GM23338 (cell line): ENCODE data around the gene EIF3F. TPM values are rescaled to one million over a fixed set of nuclear protein-coding genes. Genes with fewer than 3 reads are reported as not detected.

Experiments used
- ATAC-seq: fragments of 200-7000 bp; cut with Tn5 transposase; 3 replicates; pipeline ENCODE4 v1.9.1; 2020
- DNase-seq: peaks from one replicate; pipeline ENCODE4 v3.0.0-alpha.2; 2015; ENCODE audit warnings: low spot score
- H2AFZ ChIP-seq: fragments of 200-600 bp; sonication (generic); 2 replicates; pipeline ENCODE4 v1.8.0; 2016; ENCODE audit warnings: antibody characterized with exemption, mild to moderate bottlenecking, moderate library complexity
- H3F3A ChIP-seq: fragments of 200-600 bp; sonication (generic); replicated peaks from 2 replicates; pipeline ENCODE4 v1.8.0; 2017; ENCODE audit warnings: antibody characterized with exemption, mixed run types, low read depth
- H3K27ac ChIP-seq: fragments of 200-600 bp; sonication (generic); 2 replicates; pipeline ENCODE4 v1.6.1; 2016; ENCODE audit warnings: low read depth
- H3K27me3 ChIP-seq: fragments of 200-600 bp; sonication (generic); 2 replicates; pipeline ENCODE4 v1.8.0; 2016; ENCODE audit warnings: mild to moderate bottlenecking, mixed run types, moderate library complexity; ENCODE audit not compliant: insufficient read depth
- H3K36me3 ChIP-seq: fragments of 200-600 bp; sonication (generic); 2 replicates; pipeline ENCODE4 v1.8.0; 2016; ENCODE audit warnings: mild to moderate bottlenecking; ENCODE audit not compliant: insufficient read depth
- H3K4me1 ChIP-seq: fragments of 200-600 bp; sonication (generic); 2 replicates; pipeline ENCODE4 v1.8.0; 2016; ENCODE audit warnings: mild to moderate bottlenecking, moderate library complexity; ENCODE audit not compliant: insufficient read depth
- H3K4me2 ChIP-seq: fragments of 200-600 bp; sonication (generic); 2 replicates; pipeline ENCODE4 v1.7.1; 2017; ENCODE audit warnings: mixed run types
- H3K4me3 ChIP-seq: fragments of 200-600 bp; sonication (generic); 2 replicates; pipeline ENCODE4 v1.6.1; 2016; ENCODE audit warnings: mixed run types
- H3K79me2 ChIP-seq: fragments of 200-600 bp; sonication (generic); replicated peaks from 2 replicates; pipeline ENCODE4 v1.8.0; 2017; ENCODE audit warnings: mild to moderate bottlenecking; ENCODE audit not compliant: insufficient read depth
- H3K9me2 ChIP-seq: fragments of 200-600 bp; sonication (generic); 2 replicates; pipeline ENCODE4 v1.8.0; 2017; ENCODE audit not compliant: insufficient read depth
- H4K20me1 ChIP-seq: fragments of 200-600 bp; sonication (generic); replicated peaks from 2 replicates; pipeline ENCODE4 v1.8.0; 2017; ENCODE audit warnings: mild to moderate bottlenecking; ENCODE audit not compliant: insufficient read depth
- H3K27ac Mint-ChIP-seq: 2 replicates; pipeline ENCODE4 v1.8.0; 2020; ENCODE audit warnings: inconsistent platforms, mild to moderate bottlenecking, moderate library complexity, mixed read lengths
- H3K27me3 Mint-ChIP-seq: 3 replicates; pipeline ENCODE4 v1.8.0; 2022; ENCODE audit warnings: low read depth, mild to moderate bottlenecking, moderate library complexity, mixed read lengths, inconsistent platforms; ENCODE audit not compliant: insufficient read depth, poor library complexity
- H3K36me3 Mint-ChIP-seq: 3 replicates; pipeline ENCODE4 v1.8.0; 2021; ENCODE audit warnings: low read depth, mild to moderate bottlenecking, inconsistent platforms, moderate library complexity, mixed read lengths
- H3K4me1 Mint-ChIP-seq: 3 replicates; pipeline ENCODE4 v1.8.0; 2020; ENCODE audit warnings: mild to moderate bottlenecking, inconsistent platforms, mixed read lengths
- H3K4me3 Mint-ChIP-seq: 3 replicates; pipeline ENCODE4 v1.8.0; 2021; ENCODE audit warnings: moderate library complexity, mild to moderate bottlenecking, inconsistent platforms, mixed read lengths
- H3K9me3 Mint-ChIP-seq: 3 replicates; pipeline ENCODE4 v1.8.0; 2020; ENCODE audit warnings: moderate library complexity, mild to moderate bottlenecking, inconsistent platforms, mixed read lengths
- CREB1 ChIP-seq: fragments of 250-450 bp; sonication (Bioruptor Pico); IDR thresholded peaks from 2 replicates; pipeline ENCODE4 v1.5.0; 2020; ENCODE audit warnings: low read depth, mild to moderate bottlenecking, moderate library complexity
- ETS1 ChIP-seq: IDR thresholded peaks from 2 replicates; pipeline ENCODE4 v1.6.1; 2016; ENCODE audit warnings: antibody characterized with exemption
- EZH2 ChIP-seq: fragments of 200-600 bp; sonication (generic); IDR thresholded peaks from one replicate; pipeline ENCODE4 v1.8.0; 2017; ENCODE audit warnings: antibody characterized with exemption, mild to moderate bottlenecking, low read depth; ENCODE audit not compliant: unreplicated experiment
- EZH2phosphoT487 ChIP-seq: fragments of 200-600 bp; sonication (generic); IDR thresholded peaks from one replicate; pipeline ENCODE4 v1.8.1; 2018; ENCODE audit warnings: antibody characterized with exemption; ENCODE audit not compliant: unreplicated experiment
- JUNB ChIP-seq: IDR thresholded peaks from one replicate; pipeline ENCODE4 v1.6.1; 2016; ENCODE audit warnings: antibody characterized with exemption; ENCODE audit not compliant: unreplicated experiment
- NANOG ChIP-seq: IDR thresholded peaks from 2 replicates; pipeline ENCODE4 v1.6.1; 2016; ENCODE audit warnings: antibody characterized with exemption, borderline replicate concordance
- POLR2AphosphoS5 ChIP-seq: IDR thresholded peaks from 2 replicates; pipeline ENCODE4 v1.6.1; 2016; ENCODE audit warnings: antibody characterized with exemption, low read depth
- REST ChIP-seq: IDR thresholded peaks from one replicate; pipeline ENCODE4 v1.6.1; 2018; ENCODE audit warnings: antibody characterized with exemption; ENCODE audit not compliant: unreplicated experiment
- STAT1 ChIP-seq: IDR thresholded peaks from one replicate; pipeline ENCODE4 v1.6.1; 2016; ENCODE audit warnings: antibody characterized with exemption; ENCODE audit not compliant: unreplicated experiment
- ZNF114 ChIP-seq: fragments of 250-450 bp; sonication (Bioruptor Pico); IDR thresholded peaks from 2 replicates; pipeline ENCODE4 v1.5.0; 2020; ENCODE audit warnings: mild to moderate bottlenecking, moderate library complexity
- ZNF331 ChIP-seq: fragments of 250-450 bp; sonication (Bioruptor Pico); IDR thresholded peaks from 2 replicates; pipeline ENCODE4 v1.5.0; 2020; ENCODE audit warnings: low read depth, mild to moderate bottlenecking, moderate library complexity
- ZNF462 ChIP-seq: fragments of 250-450 bp; sonication (Bioruptor Pico); IDR thresholded peaks from 2 replicates; pipeline ENCODE4 v1.5.0; 2020; ENCODE audit warnings: mild to moderate bottlenecking, moderate library complexity
- polyA plus RNA-seq: library from polyadenylated mRNA; unstranded; fragments of >200 nt; fragmentation: Nextera tagmentation; extraction: Ambion mirVana; gene quantifications from 2 replicates; pipeline ENCODE4 v1.2.1, GENCODE V29; 2016
- total RNA-seq: library from RNA; depleted of rRNA; stranded (reverse); fragments of >200 nt; shearing (Covaris generic); gene quantifications from 2 replicates; pipeline ENCODE4 v1.2.3, GENCODE V29; 2014
- TF ChIP-seq, protein P1 (sequence below), 2 experiments: fragments of 200-600 bp in 1 of 2; sonication (generic) in 1 of 2; conservative IDR thresholded peaks; 2 replicates each; pipeline versions ENCODE4 v1.5.1 to v1.6.1; 2016 to 2017; ENCODE audit warnings: antibody characterized with exemption in 2 of 2, low read depth in 2 of 2, mild to moderate bottlenecking in 2 of 2, moderate library complexity in 1 of 2

EIF3F gene
- total and polyA plus RNA-seq, 2 experiments from 2014 or later: 237 to 555 TPM

DNA sequence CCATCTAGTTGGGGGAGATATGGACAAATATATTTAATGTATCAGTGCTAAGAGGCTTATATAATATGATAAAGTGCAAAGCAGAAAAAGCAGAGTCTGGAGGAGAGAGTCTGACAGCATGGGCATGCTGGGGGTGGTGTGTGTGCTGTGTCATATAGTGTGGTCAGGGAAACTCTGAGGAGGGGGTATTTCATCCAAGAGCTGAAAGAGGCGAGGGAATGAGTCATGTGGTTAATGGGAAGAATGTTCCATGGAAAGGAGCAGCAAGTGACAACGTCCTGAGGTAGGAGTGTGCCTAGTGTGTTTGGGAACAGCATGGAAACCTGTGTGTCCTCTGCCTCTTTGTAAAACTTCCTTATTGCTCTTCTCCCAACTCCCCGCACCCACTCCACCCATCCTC lies 38.0 kb downstream of the EIF3F start (continued):
- TF ChIP-seq ZNF462 (CRISPR knock-in tag) (no peak), ZNF114 (CRISPR knock-in tag) (no peak)

DNA sequence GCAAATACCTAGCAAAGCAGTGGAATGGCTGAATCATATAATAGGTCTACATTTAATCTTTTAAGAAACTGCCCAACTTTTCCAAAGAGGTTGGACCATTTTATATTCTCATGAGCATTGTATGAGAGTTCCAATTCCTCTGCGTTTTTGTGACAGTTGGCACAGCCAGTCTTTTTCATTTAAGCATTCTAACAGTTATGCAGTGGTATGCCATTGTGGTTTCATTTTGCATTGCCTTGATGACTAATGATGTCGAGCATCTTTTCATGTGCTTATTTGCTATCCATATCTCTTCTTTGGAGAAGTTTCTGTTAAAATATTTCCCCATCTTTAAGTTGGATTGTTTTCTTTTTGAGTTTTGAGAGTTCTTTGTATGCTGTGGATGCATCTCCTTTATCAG lies 38.7 kb downstream of the EIF3F start:
- Mint-ChIP-seq H3K27me3 (peaks cover 9% of the 10 kb centered on the region), H3K27ac (no peak overlapping the region), H3K4me3 (no peak overlapping the region), H3K9me3 (no peaks in the 10 kb centered on the region), H3K36me3 (no peaks in the 10 kb centered on the region), H3K4me1 (no peaks in the 10 kb centered on the region)
- H4K20me1 ChIP-seq: no peaks in the 10 kb centered on the region
- H3K4me2 ChIP-seq: no peak overlapping the region
- DNase-seq (no peak), ATAC-seq (no peak)
- no peaks in the 10 kb centered on the region for H3K4me1 ChIP-seq
- no peak overlapping the region for H3K27ac ChIP-seq
- H2AFZ ChIP-seq: no peak overlapping the region
- H3K27me3 ChIP-seq: peaks cover 17% of the 10 kb centered on the region
- H3K36me3 ChIP-seq: no peaks in the 10 kb centered on the region
- H3F3A ChIP-seq: no peaks in the 10 kb centered on the region
- H3K9me2 ChIP-seq: no peaks in the 10 kb centered on the region
- no peaks in the 10 kb centered on the region for H3K79me2 ChIP-seq
- H3K4me3 ChIP-seq: no peak overlapping the region
- TF ChIP-seq EZH2: no peak
- no peak for TF ChIP-seq REST
- TF ChIP-seq JUNB: no peak
- no peak for TF ChIP-seq NANOG
- TF ChIP-seq EZH2phosphoT487: no peak
- TF ChIP-seq ZNF331 (CRISPR knock-in tag): no peak
- no peak for TF ChIP-seq CREB1 (CRISPR knock-in tag)
- TF ChIP-seq STAT1: no peak
- TF ChIP-seq ZNF114 (CRISPR knock-in tag): no peak
- no peak for TF ChIP-seq ETS1
- TF ChIP-seq, protein P1, sequence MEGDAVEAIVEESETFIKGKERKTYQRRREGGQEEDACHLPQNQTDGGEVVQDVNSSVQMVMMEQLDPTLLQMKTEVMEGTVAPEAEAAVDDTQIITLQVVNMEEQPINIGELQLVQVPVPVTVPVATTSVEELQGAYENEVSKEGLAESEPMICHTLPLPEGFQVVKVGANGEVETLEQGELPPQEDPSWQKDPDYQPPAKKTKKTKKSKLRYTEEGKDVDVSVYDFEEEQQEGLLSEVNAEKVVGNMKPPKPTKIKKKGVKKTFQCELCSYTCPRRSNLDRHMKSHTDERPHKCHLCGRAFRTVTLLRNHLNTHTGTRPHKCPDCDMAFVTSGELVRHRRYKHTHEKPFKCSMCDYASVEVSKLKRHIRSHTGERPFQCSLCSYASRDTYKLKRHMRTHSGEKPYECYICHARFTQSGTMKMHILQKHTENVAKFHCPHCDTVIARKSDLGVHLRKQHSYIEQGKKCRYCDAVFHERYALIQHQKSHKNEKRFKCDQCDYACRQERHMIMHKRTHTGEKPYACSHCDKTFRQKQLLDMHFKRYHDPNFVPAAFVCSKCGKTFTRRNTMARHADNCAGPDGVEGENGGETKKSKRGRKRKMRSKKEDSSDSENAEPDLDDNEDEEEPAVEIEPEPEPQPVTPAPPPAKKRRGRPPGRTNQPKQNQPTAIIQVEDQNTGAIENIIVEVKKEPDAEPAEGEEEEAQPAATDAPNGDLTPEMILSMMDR (conservative IDR thresholded peaks at IDR 0.05; ENCODE audit: low read depth in 2 of 2): no peak
- TF ChIP-seq POLR2AphosphoS5: no peak
